SU-DHL-6 (cell line): Measurements from ENCODE around the gene CNKSR3.

Experiments
- H2AFZ ChIP-seq: fragments of 200-600 bp; sonication (generic); 2 replicates; pipeline ENCODE4 v1.6.1; 2014; ENCODE audit warnings: low read depth, mild to moderate bottlenecking, moderate library complexity, mixed read lengths, antibody characterized with exemption, low read length; ENCODE audit not compliant: severe bottlenecking
- H3F3A ChIP-seq: fragments of 200-600 bp; shearing (Covaris generic); 2 replicates; pipeline ENCODE4 v1.6.0; 2016; ENCODE audit warnings: antibody characterized with exemption, mild to moderate bottlenecking; ENCODE audit not compliant: insufficient read depth
- H3K27ac ChIP-seq: fragments of 200-600 bp; sonication (generic); 2 replicates; pipeline ENCODE4 v1.5.1; 2016; ENCODE audit warnings: low read depth, mild to moderate bottlenecking, low read length, moderate library complexity, mixed read lengths
- H3K27me3 ChIP-seq: fragments of 200-600 bp; sonication (generic), shearing (Covaris generic); 2 replicates; pipeline ENCODE4 v1.6.0; 2014; ENCODE audit warnings: mild to moderate bottlenecking, low read length
- H3K36me3 ChIP-seq: fragments of 200-600 bp; sonication (generic); 2 replicates; pipeline ENCODE4 v1.6.1; 2014; ENCODE audit warnings: mild to moderate bottlenecking, low read length, mixed read lengths
- H3K4me2 ChIP-seq: fragments of 300-600, 200-600 bp; shearing (Covaris generic), sonication (generic); 2 replicates; pipeline ENCODE4 v1.6.0; 2014; ENCODE audit warnings: low read length, low read depth, mild to moderate bottlenecking; ENCODE audit not compliant: poor library complexity, severe bottlenecking
- H3K4me3 ChIP-seq: fragments of 200-600 bp; sonication (generic); 2 replicates; pipeline ENCODE4 v1.5.1; 2014; ENCODE audit warnings: antibody characterized with exemption, low read length, mild to moderate bottlenecking, mixed read lengths; ENCODE audit not compliant: insufficient read depth, poor library complexity, severe bottlenecking
- H3K79me2 ChIP-seq: fragments of 200-600 bp; sonication (generic); 2 replicates; pipeline ENCODE4 v1.6.1; 2014; ENCODE audit warnings: mild to moderate bottlenecking, low read length, moderate library complexity; ENCODE audit not compliant: insufficient read depth
- H3K9ac ChIP-seq: fragments of 200-600 bp; sonication (generic); 2 replicates; pipeline ENCODE4 v1.7.0; 2014; ENCODE audit warnings: mild to moderate bottlenecking, low read length
- H3K9me2 ChIP-seq: fragments of 200-600 bp; sonication (generic); replicated peaks from 2 replicates; pipeline ENCODE4 v1.6.1; 2014; ENCODE audit warnings: low read length; ENCODE audit not compliant: insufficient read depth
- H3K9me3 ChIP-seq: fragments of 200-600 bp; sonication (generic); 2 replicates; pipeline ENCODE4 v1.6.1; 2014; ENCODE audit warnings: low read length, mixed read lengths; ENCODE audit not compliant: insufficient read depth
- H4K20me1 ChIP-seq: fragments of 200-600 bp; sonication (generic); 2 replicates; pipeline ENCODE4 v1.6.1; 2014; ENCODE audit warnings: low read depth, mild to moderate bottlenecking, antibody characterized with exemption, low read length, moderate library complexity, mixed read lengths
- EZH2phosphoT487 ChIP-seq: fragments of 200-600 bp; sonication (generic), shearing (Covaris generic); conservative IDR thresholded peaks from 2 replicates; pipeline ENCODE4 v1.6.1; 2018; ENCODE audit warnings: mild to moderate bottlenecking, antibody characterized with exemption, low read length, moderate library complexity, mixed read lengths
- TF ChIP-seq, protein P1 (sequence below): fragments of 200-600 bp; sonication (generic); IDR thresholded peaks from one replicate; pipeline ENCODE4 v1.5.1; 2017; ENCODE audit warnings: antibody characterized with exemption, mild to moderate bottlenecking, low read length, moderate library complexity; ENCODE audit not compliant: insufficient read depth, poor library complexity, severe bottlenecking

Gene CNKSR3

DNA sequence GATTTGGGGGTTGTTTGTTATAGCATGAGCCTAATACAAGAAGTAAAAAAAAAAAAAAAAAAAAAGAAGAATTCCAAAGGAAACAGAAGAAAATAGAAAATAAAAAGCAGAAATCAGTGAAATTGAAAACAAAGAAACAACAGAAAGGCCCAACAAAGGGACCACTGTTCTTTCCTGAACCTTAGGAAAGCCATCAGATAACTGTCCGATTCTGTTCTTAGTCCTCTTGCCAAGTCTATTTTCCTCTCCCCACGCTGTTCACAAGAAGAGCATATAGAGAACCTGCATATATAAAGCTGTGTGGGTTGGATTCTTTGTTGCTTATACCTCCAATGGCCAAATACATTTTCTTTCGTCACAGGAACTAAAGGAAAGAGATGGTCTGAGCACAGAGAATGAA is 115.9 kb downstream of the CNKSR3 start:
- Histone ChIP-seq H3K27me3 (no peaks in the 10 kb centered on the region), H3K9me3 (no peaks in the 10 kb centered on the region), H3K9me2 (no peaks in the 10 kb centered on the region), H3K9ac (no peak overlapping the region), H3K4me3 (no peak overlapping the region), H4K20me1 (no peaks in the 10 kb centered on the region), H3K79me2 (no peaks in the 10 kb centered on the region), H3F3A (no peaks in the 10 kb centered on the region), H3K4me2 (no peak overlapping the region), H3K36me3 (no peaks in the 10 kb centered on the region), H3K27ac (no peak overlapping the region), H2AFZ (no peak overlapping the region)
- TF ChIP-seq, protein P1, sequence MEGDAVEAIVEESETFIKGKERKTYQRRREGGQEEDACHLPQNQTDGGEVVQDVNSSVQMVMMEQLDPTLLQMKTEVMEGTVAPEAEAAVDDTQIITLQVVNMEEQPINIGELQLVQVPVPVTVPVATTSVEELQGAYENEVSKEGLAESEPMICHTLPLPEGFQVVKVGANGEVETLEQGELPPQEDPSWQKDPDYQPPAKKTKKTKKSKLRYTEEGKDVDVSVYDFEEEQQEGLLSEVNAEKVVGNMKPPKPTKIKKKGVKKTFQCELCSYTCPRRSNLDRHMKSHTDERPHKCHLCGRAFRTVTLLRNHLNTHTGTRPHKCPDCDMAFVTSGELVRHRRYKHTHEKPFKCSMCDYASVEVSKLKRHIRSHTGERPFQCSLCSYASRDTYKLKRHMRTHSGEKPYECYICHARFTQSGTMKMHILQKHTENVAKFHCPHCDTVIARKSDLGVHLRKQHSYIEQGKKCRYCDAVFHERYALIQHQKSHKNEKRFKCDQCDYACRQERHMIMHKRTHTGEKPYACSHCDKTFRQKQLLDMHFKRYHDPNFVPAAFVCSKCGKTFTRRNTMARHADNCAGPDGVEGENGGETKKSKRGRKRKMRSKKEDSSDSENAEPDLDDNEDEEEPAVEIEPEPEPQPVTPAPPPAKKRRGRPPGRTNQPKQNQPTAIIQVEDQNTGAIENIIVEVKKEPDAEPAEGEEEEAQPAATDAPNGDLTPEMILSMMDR, result no peak
- TF ChIP-seq EZH2phosphoT487, result no peak

DNA sequence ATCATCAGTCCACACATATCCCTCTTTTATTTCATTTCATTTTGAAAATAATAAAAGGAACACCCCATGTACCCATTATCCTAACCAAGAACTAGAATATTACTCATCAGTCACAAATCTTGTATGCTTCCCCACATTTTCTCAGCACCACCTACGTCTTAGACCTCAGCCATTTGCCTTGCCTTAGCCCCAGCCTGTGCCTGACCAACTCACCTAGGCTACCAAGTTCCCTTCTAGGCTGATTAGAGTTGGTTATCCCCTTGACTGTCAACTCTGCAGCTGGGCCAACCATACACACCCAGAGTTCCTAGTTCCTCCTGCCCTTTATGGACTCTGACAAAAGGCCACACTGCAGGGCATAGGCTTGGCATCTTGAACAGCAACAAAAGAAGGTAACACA is 120.5 kb downstream of the CNKSR3 start:
- no peaks in the 10 kb centered on the region for H3K36me3 ChIP-seq
- H3F3A ChIP-seq, result no peaks in the 10 kb centered on the region
- H3K9me3 ChIP-seq, result no peaks in the 10 kb centered on the region
- H3K27ac ChIP-seq, result no peak overlapping the region
- H3K4me2 ChIP-seq, result no peak overlapping the region
- H3K4me3 ChIP-seq, result no peak overlapping the region
- no peak overlapping the region for H2AFZ ChIP-seq
- H4K20me1 ChIP-seq, result no peaks in the 10 kb centered on the region
- no peaks in the 10 kb centered on the region for H3K27me3 ChIP-seq
- TF ChIP-seq EZH2phosphoT487, result no peak
- TF ChIP-seq, protein P1, result no peak
- H3K9me2 ChIP-seq, result no peaks in the 10 kb centered on the region
- no peaks in the 10 kb centered on the region for H3K79me2 ChIP-seq
- no peak overlapping the region for H3K9ac ChIP-seq

DNA sequence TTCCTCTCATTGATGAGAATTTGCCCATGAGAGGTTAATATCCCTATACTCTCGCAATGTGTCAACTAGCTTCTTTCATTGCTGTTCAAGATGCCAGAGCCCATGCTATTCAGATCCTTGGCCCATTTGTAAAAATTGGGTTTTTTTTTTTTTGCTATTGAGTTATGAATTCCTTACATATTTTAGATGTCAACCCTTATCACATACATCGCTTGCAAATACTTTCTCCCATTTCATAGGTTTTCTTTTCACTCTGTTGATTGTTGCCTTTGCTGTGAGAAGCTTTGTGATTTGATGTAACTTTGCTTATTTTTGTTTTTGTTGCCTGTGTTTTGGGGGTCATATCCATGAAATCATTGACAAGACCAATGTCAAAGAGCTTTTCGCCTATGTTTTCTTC is 121.7 kb downstream of the CNKSR3 start:
- no peaks in the 10 kb centered on the region for H4K20me1 ChIP-seq
- TF ChIP-seq, protein P1, result no peak
- no peak for TF ChIP-seq EZH2phosphoT487
- no peaks in the 10 kb centered on the region for H3K27me3 ChIP-seq
- no peaks in the 10 kb centered on the region for H3K79me2 ChIP-seq
- no peak overlapping the region for H3K4me2 ChIP-seq
- H2AFZ ChIP-seq, result no peak overlapping the region
- no peak overlapping the region for H3K27ac ChIP-seq
- no peak overlapping the region for H3K9ac ChIP-seq
- no peaks in the 10 kb centered on the region for H3K9me3 ChIP-seq
- no peaks in the 10 kb centered on the region for H3K9me2 ChIP-seq
- no peaks in the 10 kb centered on the region for H3K36me3 ChIP-seq
- H3K4me3 ChIP-seq, result no peak overlapping the region
- H3F3A ChIP-seq, result no peaks in the 10 kb centered on the region
